A673 (cell line): ENCODE data around the gene SLC10A3.

Experiments
- CTCF ChIP-seq: fragments of 300-800, 200-600 bp; sonication (generic); conservative IDR thresholded peaks from 2 replicates; pipeline ENCODE4 v1.5.1; 2017; ENCODE audit warnings: low read depth, mild to moderate bottlenecking, antibody characterized with exemption, low read length, moderate library complexity, mixed read lengths
- EZH2 ChIP-seq: fragments of 200-600 bp; sonication (generic); IDR thresholded peaks from 2 replicates; pipeline ENCODE4 v1.6.1; 2017; ENCODE audit warnings: borderline replicate concordance, low read depth, mild to moderate bottlenecking, mixed read lengths, antibody characterized with exemption, low read length; ENCODE audit not compliant: poor library complexity, severe bottlenecking

DNA sequence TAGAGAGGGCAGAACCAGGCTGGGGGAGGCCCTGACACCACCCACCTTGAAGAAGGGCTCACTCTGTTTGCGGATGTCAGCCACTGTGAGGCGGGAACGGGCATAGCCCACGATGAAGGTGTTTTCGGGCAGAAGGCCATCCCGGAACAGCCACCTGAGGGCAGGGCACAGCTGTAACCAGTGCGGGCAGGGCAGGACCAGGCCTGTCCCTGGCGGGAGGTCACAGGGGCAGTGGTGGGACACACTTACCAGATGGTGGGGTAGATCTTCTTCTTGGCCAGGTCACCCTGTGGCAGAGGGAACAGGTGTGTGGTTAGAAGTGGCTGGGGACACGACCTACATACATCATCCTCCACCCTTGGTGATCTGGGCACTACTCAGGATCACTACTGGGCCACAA is 45.5 kb upstream of the SLC10A3 start:
- TF ChIP-seq CTCF: no peak
- no peak for TF ChIP-seq EZH2
